B cell (primary cell): ENCODE results near the gene CDC25A. TPM values are rescaled to one million over a fixed set of nuclear protein-coding genes. Genes with fewer than 3 reads are reported as not detected.

Experiments
- ATAC-seq: fragments of 200-7000 bp; cut with Tn5 transposase; one replicate; pipeline ENCODE4 v1.10.0; 2021; ENCODE audit warnings: low read depth, mild to moderate bottlenecking, moderate number of reproducible peaks, moderate library complexity
- CTCF ChIA-PET: fragments of 350-600 bp; sonication (Branson Sonifier 250); formaldehyde crosslinking; loops from one replicate; lab custom pipeline; 2021; ENCODE audit warnings: antibody characterized with exemption, inconsistent platforms; lab: Charles Lee
- POLR2A ChIA-PET: fragments of 350-600 bp; sonication (Branson Sonifier 250); formaldehyde crosslinking; loops from one replicate; lab custom pipeline; 2021; ENCODE audit warnings: antibody characterized with exemption; lab: Charles Lee
- DNase-seq: peaks from one replicate; pipeline ENCODE4 v3.0.0; 2013
- H2AFZ ChIP-seq: 2 replicates; pipeline ENCODE4 v1.6.1; 2012; ENCODE audit warnings: mild to moderate bottlenecking, low read depth, low read length; ENCODE audit not compliant: insufficient read depth, poor library complexity, severe bottlenecking
- H3K27ac ChIP-seq, 2 donors: 1 replicate in 1 of 2; 2 replicates in 1 of 2; pipeline ENCODE4 v1.5.1; 2012 to 2013; ENCODE audit warnings: low read length in 2 of 2, mild to moderate bottlenecking in 2 of 2, moderate library complexity in 1 of 2
- H3K27me3 ChIP-seq, 4 experiments: fragments of 200-600 bp in 1 of 4; sonication (generic) in 1 of 4; replicated peaks in 1 of 4; 1 replicate in 2 of 4; 2 replicates in 2 of 4; pipeline versions ENCODE4 v1.6.1 to v1.7.0; 2013 to 2016; ENCODE audit warnings: low read length in 3 of 4, mild to moderate bottlenecking in 2 of 4, mixed read lengths in 1 of 4, moderate library complexity in 1 of 4; ENCODE audit not compliant: insufficient read depth in 4 of 4, control insufficient read depth in 3 of 4; ENCODE audit errors: control extremely low read depth in 1 of 4
- H3K36me3 ChIP-seq, 2 experiments: replicated peaks in 1 of 2; 1 replicate in 1 of 2; 2 replicates in 1 of 2; pipeline versions ENCODE4 v1.6.1 to v1.7.1; 2013; ENCODE audit warnings: low read length in 1 of 2; ENCODE audit not compliant: insufficient read depth in 2 of 2, control insufficient read depth in 1 of 2; ENCODE audit errors: control extremely low read depth in 1 of 2, extremely low read depth in 1 of 2
- H3K4me1 ChIP-seq, 2 donors: fragments of 200-600 bp in 1 of 2; sonication (generic) in 1 of 2; 1 replicate in 1 of 2; 2 replicates in 1 of 2; pipeline versions ENCODE4 v1.5.1 to v1.6.1; 2013 to 2017; ENCODE audit warnings: low read length in 2 of 2; ENCODE audit not compliant: control insufficient read depth in 2 of 2, insufficient read depth in 2 of 2
- H3K4me2 ChIP-seq: replicated peaks from 2 replicates; pipeline ENCODE3; 2012; ENCODE audit warnings: mild to moderate bottlenecking, low read depth, low read length; ENCODE audit not compliant: poor library complexity, severe bottlenecking
- H3K4me3 ChIP-seq, 5 experiments: fragments of 200-600 bp in 1 of 5; sonication (generic) in 1 of 5; 1 replicate in 3 of 5; 2 replicates in 2 of 5; pipeline versions ENCODE4 v1.5.1 to v1.7.0; 2011 to 2016; ENCODE audit warnings: low read length in 4 of 5, mild to moderate bottlenecking in 4 of 5, low read depth in 2 of 5, control low read depth in 1 of 5, moderate library complexity in 1 of 5; ENCODE audit not compliant: insufficient read depth in 1 of 5; ENCODE audit errors: control extremely low read depth in 1 of 5, extremely low read depth in 1 of 5
- H3K79me2 ChIP-seq: fragments of 200-600 bp; sonication (generic); one replicate; pipeline ENCODE4 v1.6.0; 2016; ENCODE audit warnings: low read length; ENCODE audit not compliant: control insufficient read depth, insufficient read depth
- H3K9ac ChIP-seq: fragments of 200-600 bp; sonication (generic); 2 replicates; pipeline ENCODE4 v1.6.1; 2017; ENCODE audit warnings: mild to moderate bottlenecking, low read length, moderate library complexity
- H3K9me3 ChIP-seq, 3 donors: one replicate each; pipeline versions ENCODE4 v1.6.1 to v1.7.1; 2013; ENCODE audit warnings: low read length in 2 of 3; ENCODE audit not compliant: control insufficient read depth in 2 of 3, insufficient read depth in 1 of 3; ENCODE audit errors: control extremely low read depth in 1 of 3
- H4K20me1 ChIP-seq: 2 replicates; pipeline ENCODE4 v1.6.0; 2012; ENCODE audit warnings: mild to moderate bottlenecking, low read length; ENCODE audit not compliant: insufficient read depth, control insufficient read depth, poor library complexity, severe bottlenecking
- H3K27ac Mint-ChIP-seq: one replicate; pipeline ENCODE4 v1.8.0; 2021; ENCODE audit warnings: mixed read lengths
- H3K27me3 Mint-ChIP-seq: one replicate; pipeline ENCODE4 v1.8.0; 2021; ENCODE audit warnings: mixed read lengths
- H3K4me1 Mint-ChIP-seq: one replicate; pipeline ENCODE4 v1.8.0; 2021; ENCODE audit warnings: mixed read lengths
- H3K4me3 Mint-ChIP-seq: one replicate; pipeline ENCODE4 v1.8.0; 2021; ENCODE audit warnings: mixed read lengths
- H3K9me3 Mint-ChIP-seq: one replicate; pipeline ENCODE4 v1.8.0; 2022; ENCODE audit warnings: mixed read lengths; ENCODE audit not compliant: insufficient read depth
- EZH2 ChIP-seq: IDR thresholded peaks from 2 replicates; pipeline ENCODE4 v1.6.1; 2012; ENCODE audit warnings: borderline replicate concordance, low read depth, mild to moderate bottlenecking, moderate library complexity, low read length; ENCODE audit not compliant: insufficient read depth, poor library complexity, severe bottlenecking
- WGBS: methylation state at CpG from one replicate; pipeline ENCODE4 v1.1.5; 2013; ENCODE audit warnings: missing lambda C conversion rate; ENCODE audit not compliant: insufficient coverage; 5-methylcytosine and 5-hydroxymethylcytosine counted together
- intact Hi-C: fragments of 100-400 bp; cut with micrococcal nuclease; formaldehyde crosslinking; loops from one replicate; pipeline ENCODE4 v1.10.0; 2022
- polyA plus RNA-seq: library from polyadenylated mRNA; depleted of rRNA; stranded (reverse); fragments of >200 nt; gene quantifications from 2 replicates; pipeline ENCODE4 v1.2.3, GENCODE V29; 2012
- total RNA-seq, 2 donors: library from RNA; stranded (reverse); fragments of 120-200 nt in 1 of 2; gene quantifications; 1 replicate in 1 of 2; 2 replicates in 1 of 2; pipeline versions ENCODE4 v1.2.3 to v1.2.4, GENCODE V29; 2013 to 2022
- TF ChIP-seq, protein P1 (sequence below): fragments of 200-600 bp; IDR thresholded peaks from one replicate; pipeline ENCODE4 v1.8.0; 2022; ENCODE audit warnings: antibody characterized with exemption, mild to moderate bottlenecking

CDC25A gene
- total and polyA plus RNA-seq, 2 donors (not counting 1 experiment from before 2014, with no cell fraction given): 0.07 to 0.27 TPM

DNA sequence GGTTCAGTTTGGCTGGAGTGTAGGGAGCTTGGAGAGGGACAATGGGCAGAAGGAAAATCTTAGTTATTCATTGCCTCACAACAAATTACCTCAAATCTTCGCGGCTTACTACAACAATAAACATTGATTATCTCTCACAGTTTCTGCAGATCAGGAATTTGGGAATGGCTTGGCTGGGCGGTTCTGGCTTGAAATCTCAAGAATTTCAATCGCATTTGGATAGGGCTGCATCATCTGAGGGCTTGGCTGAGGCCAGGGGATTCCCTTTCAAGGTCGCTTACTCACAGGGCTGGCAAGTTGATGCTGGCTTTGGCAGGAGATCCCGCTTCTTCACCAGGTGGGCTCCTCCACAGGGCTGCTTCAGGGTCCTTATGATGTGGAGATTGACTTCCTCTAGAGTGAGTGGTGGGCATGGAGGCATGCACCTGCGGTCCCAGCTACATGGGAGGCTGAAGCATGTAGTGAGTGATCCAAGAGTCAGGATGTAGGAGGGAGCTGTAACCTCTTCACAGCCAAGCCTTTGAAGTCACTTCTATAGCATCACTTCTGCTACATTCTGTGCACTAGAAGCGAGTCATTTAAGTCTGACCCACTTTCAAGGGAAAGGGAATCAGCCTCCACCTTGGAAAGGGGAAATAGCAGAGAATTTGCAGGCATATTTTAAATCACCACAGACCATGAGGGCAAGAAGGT, 63.1 kb downstream of the CDC25A start:
- 93% methylated on average over 5 of the region's 8 CpGs for WGBS
- no peaks in the 10 kb centered on the region for H3K9me3 ChIP-seq
- TF ChIP-seq, protein P1, sequence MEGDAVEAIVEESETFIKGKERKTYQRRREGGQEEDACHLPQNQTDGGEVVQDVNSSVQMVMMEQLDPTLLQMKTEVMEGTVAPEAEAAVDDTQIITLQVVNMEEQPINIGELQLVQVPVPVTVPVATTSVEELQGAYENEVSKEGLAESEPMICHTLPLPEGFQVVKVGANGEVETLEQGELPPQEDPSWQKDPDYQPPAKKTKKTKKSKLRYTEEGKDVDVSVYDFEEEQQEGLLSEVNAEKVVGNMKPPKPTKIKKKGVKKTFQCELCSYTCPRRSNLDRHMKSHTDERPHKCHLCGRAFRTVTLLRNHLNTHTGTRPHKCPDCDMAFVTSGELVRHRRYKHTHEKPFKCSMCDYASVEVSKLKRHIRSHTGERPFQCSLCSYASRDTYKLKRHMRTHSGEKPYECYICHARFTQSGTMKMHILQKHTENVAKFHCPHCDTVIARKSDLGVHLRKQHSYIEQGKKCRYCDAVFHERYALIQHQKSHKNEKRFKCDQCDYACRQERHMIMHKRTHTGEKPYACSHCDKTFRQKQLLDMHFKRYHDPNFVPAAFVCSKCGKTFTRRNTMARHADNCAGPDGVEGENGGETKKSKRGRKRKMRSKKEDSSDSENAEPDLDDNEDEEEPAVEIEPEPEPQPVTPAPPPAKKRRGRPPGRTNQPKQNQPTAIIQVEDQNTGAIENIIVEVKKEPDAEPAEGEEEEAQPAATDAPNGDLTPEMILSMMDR: no peak
- no peak for TF ChIP-seq EZH2
- Mint-ChIP-seq H3K9me3 (no peaks in the 10 kb centered on the region), H3K27me3 (no peaks in the 10 kb centered on the region), H3K4me3 (no peak overlapping the region), H3K27ac (no peak overlapping the region), H3K4me1 (peaks cover 2% of the 10 kb centered on the region)
- intact Hi-C loops: no loop called here
- POLR2A ChIA-PET: no interaction called here
- no peaks in the 10 kb centered on the region for H3K79me2 ChIP-seq
- H2AFZ ChIP-seq: no peak overlapping the region
- DNase-seq: no peak
- H4K20me1 ChIP-seq: no peaks in the 10 kb centered on the region
- no peak for ATAC-seq
- H3K4me2 ChIP-seq: no peak overlapping the region
- no peaks in the 10 kb centered on the region for H3K36me3 ChIP-seq
- H3K4me1 ChIP-seq: peaks cover 0 to 8% of the 10 kb centered on the region in 2 donors
- no peak overlapping the region for H3K27ac ChIP-seq
- no peaks in the 10 kb centered on the region for H3K27me3 ChIP-seq
- no peak overlapping the region for H3K4me3 ChIP-seq
- H3K9ac ChIP-seq: no peak overlapping the region
- CTCF ChIA-PET: no interaction called here

DNA sequence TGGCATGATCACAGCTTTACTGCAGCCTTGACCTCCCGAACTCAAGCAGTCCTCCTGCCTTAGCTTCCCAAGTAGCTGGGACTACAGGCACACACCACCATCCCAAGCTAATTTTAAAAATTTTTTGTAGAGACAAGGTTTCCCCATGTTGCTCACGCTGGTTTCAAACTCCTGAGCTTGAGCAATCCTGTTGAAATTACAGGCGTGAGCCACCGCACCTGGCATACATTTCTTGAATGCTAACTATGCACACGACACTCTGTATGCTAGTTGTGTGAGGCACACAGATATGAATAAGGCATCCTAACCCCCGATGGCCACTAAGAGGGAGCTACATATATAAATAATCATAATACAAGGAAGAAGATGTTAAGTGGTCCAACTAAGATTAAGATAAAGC, 64.9 kb downstream of the CDC25A start:
- ChIA-PET CTCF (interaction anchor here (0.8 kb wide), 1 partner anchor 11 kb away, joined by 3 read pairs; no protein-coding TSS in a partner anchor), POLR2A (no interaction called here)
- no peak overlapping the region for H3K4me2 ChIP-seq
- no peaks in the 10 kb centered on the region for H3K79me2 ChIP-seq
- no peak overlapping the region for H3K4me3 ChIP-seq
- Mint-ChIP-seq H3K27me3 (no peaks in the 10 kb centered on the region), H3K4me1 (peaks cover 2% of the 10 kb centered on the region), H3K4me3 (no peak overlapping the region), H3K27ac (no peak overlapping the region), H3K9me3 (no peaks in the 10 kb centered on the region)
- no peak overlapping the region for H3K9ac ChIP-seq
- H3K4me1 ChIP-seq: peaks cover 0 to 8% of the 10 kb centered on the region in 2 donors
- no peaks in the 10 kb centered on the region for H3K27me3 ChIP-seq
- no peak overlapping the region for H3K27ac ChIP-seq
- intact Hi-C loops: no loop called here
- H4K20me1 ChIP-seq: no peaks in the 10 kb centered on the region
- TF ChIP-seq EZH2: no peak
- TF ChIP-seq, protein P1: no peak
- ATAC-seq (no peak), DNase-seq (no peak)
- H2AFZ ChIP-seq: no peak overlapping the region
- no peaks in the 10 kb centered on the region for H3K9me3 ChIP-seq
- 92% methylated on average over 1 of the region's 6 CpGs for WGBS
- H3K36me3 ChIP-seq: no peaks in the 10 kb centered on the region
